ENCODE data around the gene ZIC4. TPM values are rescaled to one million over a fixed set of nuclear protein-coding genes. Genes with fewer than 3 reads are reported as not detected.

Gene ZIC4
- total RNA-seq, 2 donors from 2014 or later, result not detected

DNA sequence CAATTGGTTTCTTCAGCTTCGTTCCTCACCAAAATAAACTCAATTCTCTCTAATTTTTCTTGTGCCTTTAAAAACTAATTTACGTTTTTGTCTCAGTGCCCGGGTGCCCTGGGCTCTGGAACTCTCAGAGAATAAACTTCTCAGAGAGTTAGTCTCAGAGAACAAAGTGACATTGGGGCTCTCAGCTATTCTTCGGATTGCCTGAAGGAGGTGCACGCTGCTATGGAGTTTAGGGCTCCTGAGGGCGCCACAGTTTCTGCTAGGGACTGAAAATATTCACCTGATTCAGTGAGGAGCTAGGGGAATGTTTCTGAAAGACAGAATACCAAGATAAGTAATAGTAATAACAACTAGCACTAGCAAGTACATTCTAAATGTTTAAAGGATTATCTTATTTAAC lies 22.7 kb downstream of the ZIC4 start:
- H3K27me3 ChIP-seq (replicated peaks; ENCODE audit: insufficient read depth), result peaks cover 56% of the 10 kb centered on the region
- H3K36me3 ChIP-seq, result no peaks in the 10 kb centered on the region
- intact Hi-C loops (cut with DNase I), result no loop called here
- no peak overlapping the region for H3K27ac ChIP-seq
- H3K4me1 ChIP-seq (replicated peaks), result no peaks in the 10 kb centered on the region
- H3K9me3 ChIP-seq, result no peaks in the 10 kb centered on the region
- WGBS, result 3% methylated on average over 6 of the region's 6 CpGs
- H3K4me3 ChIP-seq, result no peak overlapping the region
- no peak for DNase-seq (ENCODE audit: low spot score)
- TF ChIP-seq CTCF (IDR thresholded peaks at IDR 0.05) (no peak), POLR2A (IDR thresholded peaks at IDR 0.05) (no peak), POLR2AphosphoS5 (IDR thresholded peaks at IDR 0.05) (no peak)

GRCh38 chr3:147381596-147381995 lies 24.7 kb downstream of the ZIC4 start:
- no peaks in the 10 kb centered on the region for H3K4me1 ChIP-seq (replicated peaks)
- no peaks in the 10 kb centered on the region for H3K36me3 ChIP-seq
- no peak for DNase-seq (ENCODE audit: low spot score)
- no peak for TF ChIP-seq POLR2AphosphoS5 (IDR thresholded peaks at IDR 0.05)
- TF ChIP-seq CTCF (IDR thresholded peaks at IDR 0.05), result no peak
- TF ChIP-seq POLR2A (IDR thresholded peaks at IDR 0.05), result no peak
- WGBS, result 9% methylated on average over 6 of the region's 6 CpGs
- H3K27me3 ChIP-seq (replicated peaks; ENCODE audit: insufficient read depth), result peaks cover 49% of the 10 kb centered on the region
- no peak overlapping the region for H3K4me3 ChIP-seq
- no peak overlapping the region for H3K27ac ChIP-seq
- intact Hi-C loops (cut with DNase I), result no loop called here
- H3K9me3 ChIP-seq, result no peaks in the 10 kb centered on the region

DNA sequence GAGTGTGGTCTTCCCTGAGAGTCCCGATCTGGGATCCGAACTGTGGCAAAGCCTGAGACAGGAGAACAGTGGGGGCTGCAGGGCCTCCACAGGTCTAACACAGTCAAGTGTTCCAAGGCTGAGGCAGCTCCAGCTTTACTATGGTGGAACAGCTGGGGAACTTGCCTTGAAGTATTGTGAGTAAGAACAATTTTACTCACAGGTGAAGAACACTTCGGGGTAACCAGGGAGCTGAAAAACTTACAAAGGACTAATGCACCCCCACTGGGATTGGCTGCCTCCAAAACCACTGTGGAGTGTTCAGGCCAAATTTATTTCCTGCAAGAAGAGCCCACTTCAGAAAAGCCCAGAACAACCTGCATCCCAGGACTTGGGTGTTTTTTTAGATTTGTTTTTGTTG lies 25.4 kb downstream of the ZIC4 start:
- intact Hi-C loops (cut with DNase I), result no loop called here
- no peaks in the 10 kb centered on the region for H3K36me3 ChIP-seq
- H3K27ac ChIP-seq, result no peak overlapping the region
- WGBS, result 25% methylated on average over 3 of the region's 3 CpGs
- no peak for TF ChIP-seq POLR2A (IDR thresholded peaks at IDR 0.05)
- TF ChIP-seq POLR2AphosphoS5 (IDR thresholded peaks at IDR 0.05), result no peak
- no peak for TF ChIP-seq CTCF (IDR thresholded peaks at IDR 0.05)
- no peaks in the 10 kb centered on the region for H3K4me1 ChIP-seq (replicated peaks)
- H3K4me3 ChIP-seq, result no peak overlapping the region
- no peak for DNase-seq (ENCODE audit: low spot score)
- no peaks in the 10 kb centered on the region for H3K9me3 ChIP-seq
- H3K27me3 ChIP-seq (replicated peaks; ENCODE audit: insufficient read depth), result peaks cover 49% of the 10 kb centered on the region

DNA sequence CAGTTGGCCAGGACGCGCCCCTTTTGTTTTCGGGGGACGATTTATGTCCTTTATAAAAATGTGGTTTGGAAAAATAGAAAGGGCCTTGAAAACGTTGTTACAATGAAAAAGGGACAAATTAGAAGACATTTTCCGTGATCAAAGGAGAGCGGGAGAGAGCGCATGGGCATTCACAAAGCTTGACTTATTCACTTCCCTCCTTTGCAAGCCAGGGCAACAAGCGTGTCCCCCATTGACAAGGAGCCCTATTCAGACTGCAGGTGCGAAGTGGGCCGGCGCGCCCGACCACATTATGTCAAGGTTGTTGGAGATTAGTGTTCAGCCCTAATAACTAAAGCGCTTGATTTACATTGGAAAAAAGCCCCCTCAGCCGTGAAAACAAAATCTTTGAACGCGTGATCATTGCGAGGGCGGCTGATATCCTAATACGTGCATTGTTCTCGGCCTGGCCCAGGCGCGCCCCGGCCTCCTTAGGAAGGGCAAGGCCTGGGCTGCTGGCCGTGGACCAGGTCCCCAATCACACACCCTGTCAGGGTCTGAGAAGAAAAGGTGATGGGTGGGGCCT lies 25.9 kb downstream of the ZIC4 start:
- intact Hi-C loops (cut with DNase I), result no loop called here

More for the DNA sequence above, 25.9 kb downstream of the ZIC4 start:
- peaks cover 44% of the 10 kb centered on the region for H3K27me3 ChIP-seq (replicated peaks; ENCODE audit: insufficient read depth)
- H3K4me1 ChIP-seq (replicated peaks), result no peaks in the 10 kb centered on the region
- H3K4me3 ChIP-seq, result no peak overlapping the region
- no peak for DNase-seq (ENCODE audit: low spot score)
- no peaks in the 10 kb centered on the region for H3K9me3 ChIP-seq
- WGBS, result 3% methylated on average over 26 of the region's 26 CpGs
- TF ChIP-seq CTCF (IDR thresholded peaks at IDR 0.05), result no peak
- TF ChIP-seq POLR2A (IDR thresholded peaks at IDR 0.05), result no peak
- no peak for TF ChIP-seq POLR2AphosphoS5 (IDR thresholded peaks at IDR 0.05)
- H3K36me3 ChIP-seq, result no peaks in the 10 kb centered on the region
- no peak overlapping the region for H3K27ac ChIP-seq

Measured in prostate gland (tissue), 2 donors.